ENCODE results near the gene UBASH3A. TPM values are rescaled to one million over a fixed set of nuclear protein-coding genes. Genes with fewer than 3 reads are reported as not detected.

The UBASH3A gene
- total RNA-seq, 1 donor from 2014 or later, result not detected

DNA sequence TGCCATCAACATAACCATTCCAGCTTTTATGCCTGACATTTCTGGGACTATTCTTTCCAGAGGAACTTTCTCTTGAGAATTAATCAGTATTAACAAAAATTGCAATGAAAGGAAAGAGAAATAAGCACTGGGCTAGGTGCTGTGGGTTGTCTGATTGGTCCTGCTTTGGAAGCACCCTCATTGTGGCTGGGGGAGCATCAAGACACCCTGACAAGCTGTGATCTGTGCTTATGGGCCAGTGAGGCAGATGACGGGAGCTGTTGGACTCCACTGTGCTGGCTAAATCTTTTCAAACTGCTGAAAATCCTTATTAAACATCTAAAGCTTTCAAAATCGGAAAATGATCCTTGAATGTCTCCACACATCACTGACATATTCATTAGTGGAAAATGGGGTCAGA lies 20.0 kb downstream of the UBASH3A start:
- Mint-ChIP-seq H3K27ac (no peak overlapping the region), H3K36me3 (no peaks in the 10 kb centered on the region), H3K4me1 (ENCODE audit: unreplicated experiment) (no peaks in the 10 kb centered on the region), H3K27me3 (peaks cover 38% of the 10 kb centered on the region), H3K9me3 (no peaks in the 10 kb centered on the region), H3K4me3 (no peak overlapping the region)
- TF ChIP-seq, protein P1, sequence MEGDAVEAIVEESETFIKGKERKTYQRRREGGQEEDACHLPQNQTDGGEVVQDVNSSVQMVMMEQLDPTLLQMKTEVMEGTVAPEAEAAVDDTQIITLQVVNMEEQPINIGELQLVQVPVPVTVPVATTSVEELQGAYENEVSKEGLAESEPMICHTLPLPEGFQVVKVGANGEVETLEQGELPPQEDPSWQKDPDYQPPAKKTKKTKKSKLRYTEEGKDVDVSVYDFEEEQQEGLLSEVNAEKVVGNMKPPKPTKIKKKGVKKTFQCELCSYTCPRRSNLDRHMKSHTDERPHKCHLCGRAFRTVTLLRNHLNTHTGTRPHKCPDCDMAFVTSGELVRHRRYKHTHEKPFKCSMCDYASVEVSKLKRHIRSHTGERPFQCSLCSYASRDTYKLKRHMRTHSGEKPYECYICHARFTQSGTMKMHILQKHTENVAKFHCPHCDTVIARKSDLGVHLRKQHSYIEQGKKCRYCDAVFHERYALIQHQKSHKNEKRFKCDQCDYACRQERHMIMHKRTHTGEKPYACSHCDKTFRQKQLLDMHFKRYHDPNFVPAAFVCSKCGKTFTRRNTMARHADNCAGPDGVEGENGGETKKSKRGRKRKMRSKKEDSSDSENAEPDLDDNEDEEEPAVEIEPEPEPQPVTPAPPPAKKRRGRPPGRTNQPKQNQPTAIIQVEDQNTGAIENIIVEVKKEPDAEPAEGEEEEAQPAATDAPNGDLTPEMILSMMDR (conservative IDR thresholded peaks at IDR 0.05), result no peak
- DNase-seq (ENCODE audit: extremely low spot score, unreplicated experiment), result no peak

DNA sequence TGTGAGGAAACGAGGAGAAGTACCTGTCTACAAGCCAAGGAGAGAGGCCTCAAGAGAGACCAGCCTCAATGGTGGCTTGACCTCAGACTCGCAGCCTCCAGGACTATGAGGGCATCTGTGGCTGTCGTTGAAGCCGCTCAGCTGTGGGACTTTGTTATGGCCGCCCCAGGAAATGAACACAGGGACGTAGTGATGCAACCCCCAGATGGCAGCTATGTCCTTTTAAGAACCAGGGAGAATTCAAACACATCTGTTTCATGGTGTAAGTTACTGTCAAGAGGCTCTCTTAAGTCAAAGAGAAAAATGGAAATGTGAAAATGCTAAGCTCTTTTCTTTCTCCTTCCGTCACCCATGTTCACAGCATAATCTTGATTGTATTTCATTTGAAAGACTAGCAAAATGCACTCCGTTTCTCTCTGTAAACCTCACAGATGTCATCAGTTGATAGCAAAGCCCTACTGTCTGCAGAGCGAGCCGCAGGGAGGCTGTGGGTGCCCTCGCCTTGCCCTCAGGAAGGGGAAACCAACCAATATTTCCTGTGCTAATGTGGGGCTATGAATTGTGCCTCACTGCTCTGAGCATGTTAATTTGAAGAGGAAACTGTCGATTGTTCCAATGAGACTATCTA lies 21.3 kb downstream of the UBASH3A start:
- H3K27ac Mint-ChIP-seq, result no peak overlapping the region
- H3K9me3 Mint-ChIP-seq, result no peaks in the 10 kb centered on the region
- H3K36me3 Mint-ChIP-seq, result no peaks in the 10 kb centered on the region
- DNase-seq (ENCODE audit: extremely low spot score, unreplicated experiment), result no peak
- peaks cover 44% of the 10 kb centered on the region for H3K27me3 Mint-ChIP-seq
- H3K4me3 Mint-ChIP-seq, result no peak overlapping the region
- TF ChIP-seq, protein P1 (conservative IDR thresholded peaks at IDR 0.05), result no peak
- H3K4me1 Mint-ChIP-seq (ENCODE audit: unreplicated experiment), result no peaks in the 10 kb centered on the region

DNA sequence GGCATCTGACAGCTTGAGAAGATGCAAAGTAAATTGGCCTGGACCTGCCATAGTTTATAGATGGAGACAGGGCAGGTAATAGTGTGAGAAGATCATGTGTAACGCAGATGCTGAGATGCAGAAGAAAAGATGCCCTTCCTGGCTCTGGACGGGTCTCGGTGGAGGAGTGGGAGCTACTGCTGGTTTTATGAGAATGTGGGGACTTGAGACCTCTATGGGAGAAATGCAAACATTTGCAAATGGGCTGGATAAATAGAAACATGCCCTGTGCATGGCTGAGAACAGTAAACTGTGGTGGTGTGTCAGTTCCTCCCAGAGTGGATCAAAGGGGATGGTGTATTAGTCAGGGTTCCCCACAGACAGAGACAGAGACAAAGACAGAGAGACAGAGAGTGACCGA lies 21.9 kb downstream of the UBASH3A start:
- Mint-ChIP-seq H3K27me3 (peaks cover 41% of the 10 kb centered on the region), H3K4me3 (no peak overlapping the region), H3K27ac (no peak overlapping the region), H3K9me3 (no peaks in the 10 kb centered on the region), H3K36me3 (no peaks in the 10 kb centered on the region), H3K4me1 (ENCODE audit: unreplicated experiment) (no peaks in the 10 kb centered on the region)
- TF ChIP-seq, protein P1 (conservative IDR thresholded peaks at IDR 0.05), result no peak
- DNase-seq (ENCODE audit: extremely low spot score, unreplicated experiment), result no peak

DNA sequence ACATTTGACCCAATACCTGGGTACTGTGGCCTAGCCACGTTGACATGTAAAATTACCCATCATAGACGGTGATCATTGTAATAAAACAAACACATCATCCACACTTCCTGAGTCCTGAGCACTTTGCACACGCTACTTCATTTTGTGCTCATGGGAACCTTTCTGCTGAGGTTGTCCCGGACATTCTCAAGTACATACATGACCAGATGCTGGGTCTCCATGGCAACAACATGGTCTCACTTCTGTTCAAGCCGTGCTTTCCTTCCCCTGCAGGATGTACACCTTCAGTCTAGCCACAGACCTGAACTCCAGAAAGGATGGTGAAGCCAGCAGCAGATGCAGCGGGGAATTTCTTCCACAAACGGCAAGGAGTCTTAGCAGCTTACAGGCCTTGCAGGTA lies 22.7 kb downstream of the UBASH3A start:
- Mint-ChIP-seq H3K27me3 (peaks cover 41% of the 10 kb centered on the region), H3K4me1 (ENCODE audit: unreplicated experiment) (no peaks in the 10 kb centered on the region), H3K9me3 (no peaks in the 10 kb centered on the region), H3K27ac (no peak overlapping the region), H3K4me3 (no peak overlapping the region), H3K36me3 (no peaks in the 10 kb centered on the region)
- TF ChIP-seq, protein P1 (conservative IDR thresholded peaks at IDR 0.05), result no peak
- no peak for DNase-seq (ENCODE audit: extremely low spot score, unreplicated experiment)

DNA sequence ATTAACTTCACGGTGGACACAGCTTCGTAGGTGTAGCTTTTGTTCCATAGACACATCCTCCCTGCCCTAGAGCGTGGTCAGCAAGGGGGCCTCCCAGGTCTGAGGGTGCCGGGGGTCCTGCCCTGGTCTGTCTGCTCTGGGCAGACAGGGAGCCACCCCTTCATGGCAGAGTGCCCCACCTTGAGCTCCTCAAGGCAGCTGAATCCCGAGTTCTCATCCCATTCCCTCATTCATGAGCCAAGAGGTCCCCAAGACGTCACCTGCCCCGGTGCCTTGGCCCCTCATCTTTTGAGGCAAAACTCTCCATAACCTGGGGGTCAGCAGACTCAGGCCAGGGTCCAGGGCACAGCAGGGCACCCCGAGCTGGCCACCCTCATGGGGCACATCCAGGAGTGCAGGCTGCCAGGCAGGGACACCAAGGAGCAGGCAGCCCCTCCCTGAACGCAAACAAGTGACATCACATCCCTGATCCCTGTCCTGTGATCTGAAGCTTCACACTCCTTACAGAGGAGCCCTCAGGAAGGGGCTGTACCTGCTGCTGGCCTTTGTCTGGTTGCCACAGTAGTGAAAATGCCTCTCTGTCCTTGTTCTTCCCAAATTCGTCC lies 23.3 kb downstream of the UBASH3A start:
- no peaks in the 10 kb centered on the region for H3K4me1 Mint-ChIP-seq (ENCODE audit: unreplicated experiment)
- TF ChIP-seq, protein P1 (conservative IDR thresholded peaks at IDR 0.05), result no peak

More for the DNA sequence above, 23.3 kb downstream of the UBASH3A start:
- Mint-ChIP-seq H3K27me3 (peaks cover 38% of the 10 kb centered on the region), H3K36me3 (no peaks in the 10 kb centered on the region), H3K4me3 (no peak overlapping the region), H3K9me3 (no peaks in the 10 kb centered on the region), H3K27ac (no peak overlapping the region)
- DNase-seq (ENCODE audit: extremely low spot score, unreplicated experiment), result no peak
